LHCN-M2 (cell line): ENCODE data around the gene RPAP2. TPM values are rescaled to one million over a fixed set of nuclear protein-coding genes. Genes with fewer than 3 reads are reported as not detected.
"Not testable (repeated sequence)": the region's sequence is repeated elsewhere in the genome, so short reads cannot be mapped to it uniquely, and the experiment has no call there.

Experiments
- DNase-seq: peaks from one replicate; pipeline ENCODE4 v3.0.0-alpha.2; 2012; ENCODE audit warnings: low read depth
- total RNA-seq: library from RNA; depleted of rRNA; stranded (reverse); fragments of >200 nt; gene quantifications from 2 replicates; pipeline ENCODE4 v1.2.3, GENCODE V29; 2014

Gene RPAP2
- total RNA-seq, 1 experiment from 2014 or later: 18.7 TPM

- no peak for DNase-seq
These were observed 77.5 kb downstream of the RPAP2 start for GRCh38 chr1:92376345-92376744.

GRCh38 chr1:92377991-92378390 lies 79.1 kb downstream of the RPAP2 start:
- DNase-seq: not testable (repeated sequence)

- DNase-seq: no peak
These were observed 82.0 kb downstream of the RPAP2 start for GRCh38 chr1:92380867-92381266.

- DNase-seq: not testable (repeated sequence)
These were observed 95.1 kb downstream of the RPAP2 start for GRCh38 chr1:92393966-92394365.

- no peak for DNase-seq
These were observed 99.7 kb downstream of the RPAP2 start for GRCh38 chr1:92398519-92398918.

- peak; percentile 1 for DNase-seq
These were observed 100.2 kb downstream of the RPAP2 start for GRCh38 chr1:92399076-92399475.

GRCh38 chr1:92404661-92405060 lies 105.8 kb downstream of the RPAP2 start:
- peak; percentile 8 for DNase-seq

GRCh38 chr1:92408825-92409224 lies 110.0 kb downstream of the RPAP2 start:
- DNase-seq: peak; percentile 1

GRCh38 chr1:92409946-92410549 lies 111.2 kb downstream of the RPAP2 start:
- no peak for DNase-seq

- DNase-seq: no peak
These were observed 111.8 kb downstream of the RPAP2 start for GRCh38 chr1:92410706-92411105.

GRCh38 chr1:92411511-92411910 lies 112.7 kb downstream of the RPAP2 start:
- DNase-seq: peak; percentile 53

GRCh38 chr1:92419642-92420041 lies 120.8 kb downstream of the RPAP2 start:
- DNase-seq: no peak

GRCh38 chr1:92424381-92424780 lies 125.5 kb downstream of the RPAP2 start:
- DNase-seq: no peak

- no peak for DNase-seq
These were observed 126.8 kb downstream of the RPAP2 start for GRCh38 chr1:92425617-92426016.

GRCh38 chr1:92430030-92430429 lies 131.2 kb downstream of the RPAP2 start:
- no peak for DNase-seq

GRCh38 chr1:92434572-92434971 lies 135.7 kb downstream of the RPAP2 start:
- not testable (repeated sequence) for DNase-seq

- DNase-seq: no peak
These were observed 140.4 kb downstream of the RPAP2 start for GRCh38 chr1:92439291-92439690.

GRCh38 chr1:92441316-92441696 lies 142.4 kb downstream of the RPAP2 start:
- DNase-seq: no peak

- no peak for DNase-seq
These were observed 143.0 kb downstream of the RPAP2 start for GRCh38 chr1:92441697-92442342.

- no peak for DNase-seq
These were observed 143.5 kb downstream of the RPAP2 start for GRCh38 chr1:92442351-92442750.

GRCh38 chr1:92443893-92444292 lies 145.0 kb downstream of the RPAP2 start:
- no peak for DNase-seq

GRCh38 chr1:92444351-92444750 lies 145.5 kb downstream of the RPAP2 start:
- DNase-seq: no peak

- DNase-seq: no peak
These were observed 147.0 kb downstream of the RPAP2 start for GRCh38 chr1:92445865-92446264.

- peak; percentile 9 for DNase-seq
These were observed 147.7 kb downstream of the RPAP2 start for GRCh38 chr1:92446546-92446945.
